NCI-H524 treated with DMSO at 0.1 percent for 48 hours (cell line): ENCODE data around the gene KLHL29.
A peak's percentile ranks its signal among the peaks of the same experiment; 100 is the strongest.

Experiments used
- DNase-seq: peaks from one replicate; lab custom pipeline; 2025; lab: John Stamatoyannopoulos, UW

Gene KLHL29

DNA sequence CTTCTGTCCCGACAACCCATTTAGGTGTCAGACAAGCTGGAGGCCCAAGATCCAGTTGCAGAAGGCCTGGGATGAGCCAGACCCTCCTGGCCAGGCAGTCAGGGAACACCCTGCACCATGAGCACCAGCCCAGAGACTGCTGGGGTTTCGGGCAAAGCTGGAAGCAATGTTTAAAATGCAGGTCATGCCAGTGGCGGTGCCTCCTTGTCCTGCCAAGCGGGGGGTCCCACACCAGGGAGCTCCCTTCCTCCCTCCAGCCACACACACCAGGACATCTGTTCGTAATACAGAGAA is 311.7 kb downstream of the KLHL29 start:
- no peak for DNase-seq

DNA sequence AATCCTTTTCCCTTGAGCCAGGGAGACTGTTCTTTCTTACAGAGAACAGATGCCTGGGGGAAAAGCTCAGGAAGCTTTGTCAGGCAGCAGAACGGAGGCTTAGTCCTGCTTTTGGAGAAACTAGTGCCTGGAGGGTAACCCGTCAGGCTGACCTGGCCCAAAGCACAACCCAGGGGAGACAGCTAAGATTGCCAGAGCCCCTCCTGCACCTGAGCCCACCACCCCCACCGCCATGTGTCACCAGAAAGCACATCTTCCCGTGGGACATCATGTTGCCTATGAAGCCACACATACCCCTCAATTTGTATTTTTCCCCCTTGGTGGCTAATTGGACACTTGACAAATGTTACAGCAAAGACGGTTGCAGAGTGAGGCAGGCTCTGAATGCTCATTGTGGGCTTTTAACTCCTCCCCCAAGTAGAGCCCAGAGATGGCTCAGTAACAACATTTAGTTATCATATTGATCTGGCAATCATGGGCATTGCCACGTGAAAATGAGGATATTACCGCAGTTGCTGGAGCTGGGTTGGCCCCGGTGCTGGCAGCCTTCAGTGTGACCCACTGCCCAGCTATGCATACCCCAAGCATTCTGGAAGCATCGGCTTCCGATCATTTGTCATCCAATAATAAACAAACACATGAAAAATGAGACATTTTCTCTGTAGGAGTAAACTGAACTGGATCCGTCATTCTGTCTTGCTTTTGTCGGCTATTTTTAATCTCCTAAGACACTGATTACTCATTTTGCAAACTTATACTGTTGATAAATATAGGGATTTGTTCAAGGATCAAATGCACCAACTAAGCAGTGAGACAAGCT is 312.5 kb downstream of the KLHL29 start:
- no peak for DNase-seq

DNA sequence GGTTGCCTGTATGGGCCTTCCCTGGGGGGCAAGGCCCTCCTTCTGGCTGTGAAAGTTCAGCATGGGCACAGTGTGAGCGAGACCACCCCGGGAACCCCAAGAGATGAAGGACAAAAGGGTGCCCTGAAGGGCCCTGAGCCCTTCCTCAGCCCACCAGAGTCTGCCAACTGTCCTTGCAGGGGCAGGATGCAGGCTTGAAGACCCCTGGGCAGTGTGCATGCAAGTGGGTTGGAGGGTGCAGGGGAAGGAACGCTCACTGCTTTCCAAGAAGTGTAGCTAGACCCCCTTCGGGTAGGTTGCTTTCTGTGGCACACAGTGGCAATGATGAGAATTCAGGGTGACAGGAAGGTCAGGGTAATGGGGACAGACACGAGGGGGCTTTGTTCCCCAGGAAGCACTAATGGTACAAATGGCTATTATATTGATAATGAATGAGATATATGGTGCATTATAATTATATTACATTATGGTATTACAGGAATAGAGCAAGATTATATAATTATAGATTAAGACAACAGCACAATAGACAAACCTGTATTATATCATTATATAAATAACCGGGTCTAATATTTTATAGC is 313.2 kb downstream of the KLHL29 start:
- DNase-seq: no peak

DNA sequence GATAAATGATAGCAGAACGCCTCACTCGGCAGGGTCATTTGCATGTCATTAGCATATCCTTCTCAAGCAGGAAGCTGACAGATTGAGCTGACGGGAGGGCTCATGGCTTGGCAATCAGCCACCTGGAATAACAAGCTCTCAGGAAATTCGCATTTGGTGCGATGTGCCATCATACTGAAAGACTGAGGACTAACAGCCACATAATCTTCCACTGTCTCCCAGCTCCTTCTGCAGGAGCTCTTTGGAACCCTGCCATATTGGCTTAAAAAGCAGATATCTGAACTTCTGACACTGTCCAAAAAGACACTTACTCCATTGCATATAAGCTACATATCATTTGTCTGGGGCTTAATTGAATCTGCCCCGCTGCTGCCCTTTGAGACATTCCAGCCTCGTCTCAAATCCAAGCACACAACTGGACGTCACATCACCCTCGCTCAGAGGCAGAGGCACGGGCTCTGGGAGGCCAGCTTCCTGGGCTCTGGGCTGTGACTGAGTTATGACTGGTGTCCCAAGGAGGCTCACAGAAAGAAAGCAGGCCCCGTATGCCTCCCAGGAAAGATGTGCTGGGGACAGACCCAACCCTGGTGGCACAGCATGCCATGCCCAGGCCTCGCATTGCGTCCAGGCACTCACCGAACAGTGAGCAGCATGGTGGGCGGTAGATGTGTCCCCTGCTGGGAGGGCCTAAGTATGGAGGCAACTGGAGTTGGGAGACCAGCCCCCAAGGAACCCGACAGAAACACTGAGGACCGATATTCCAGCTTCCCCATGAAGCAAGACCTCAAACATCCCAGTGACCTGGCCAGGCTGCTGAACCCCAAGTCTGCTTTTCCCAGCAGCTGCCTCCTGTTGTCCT is 314.0 kb downstream of the KLHL29 start:
- DNase-seq: peak; percentile 42

DNA sequence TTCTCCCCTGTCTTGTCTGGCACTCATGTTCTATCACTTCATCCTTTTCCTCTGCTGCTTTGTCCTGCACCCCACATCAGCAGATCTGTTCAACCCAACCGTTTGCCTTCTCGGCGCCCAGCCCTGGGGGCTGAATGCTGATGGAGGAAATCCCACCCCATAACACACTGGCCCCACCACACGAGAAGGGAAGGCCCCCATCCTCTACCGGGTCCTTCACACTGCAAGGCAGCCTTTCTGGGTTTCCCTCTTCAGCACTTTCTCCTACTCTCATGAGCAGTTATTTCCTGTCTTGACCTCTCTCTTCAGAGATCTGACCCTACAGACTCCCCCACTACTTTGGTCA is 314.6 kb downstream of the KLHL29 start:
- DNase-seq: no peak

DNA sequence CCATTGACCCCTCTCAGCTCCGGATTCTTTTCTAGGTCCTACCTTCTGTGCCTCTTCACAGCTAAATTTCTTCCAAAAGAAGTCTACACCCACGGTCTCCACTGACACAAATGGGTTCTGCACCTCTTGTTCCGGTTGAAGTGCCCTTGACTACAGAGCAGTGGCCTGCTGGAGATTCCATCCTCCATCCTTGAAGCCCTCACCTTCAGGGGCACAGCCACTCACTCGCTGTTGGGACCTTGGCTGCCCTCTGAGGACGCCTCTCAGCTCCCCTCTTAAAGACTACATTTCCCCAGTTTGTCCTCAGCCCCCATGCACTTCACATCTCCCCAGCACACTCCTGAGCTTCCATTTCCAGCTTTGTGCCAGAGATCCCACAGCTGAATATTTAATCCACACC is 315.6 kb downstream of the KLHL29 start:
- no peak for DNase-seq

DNA sequence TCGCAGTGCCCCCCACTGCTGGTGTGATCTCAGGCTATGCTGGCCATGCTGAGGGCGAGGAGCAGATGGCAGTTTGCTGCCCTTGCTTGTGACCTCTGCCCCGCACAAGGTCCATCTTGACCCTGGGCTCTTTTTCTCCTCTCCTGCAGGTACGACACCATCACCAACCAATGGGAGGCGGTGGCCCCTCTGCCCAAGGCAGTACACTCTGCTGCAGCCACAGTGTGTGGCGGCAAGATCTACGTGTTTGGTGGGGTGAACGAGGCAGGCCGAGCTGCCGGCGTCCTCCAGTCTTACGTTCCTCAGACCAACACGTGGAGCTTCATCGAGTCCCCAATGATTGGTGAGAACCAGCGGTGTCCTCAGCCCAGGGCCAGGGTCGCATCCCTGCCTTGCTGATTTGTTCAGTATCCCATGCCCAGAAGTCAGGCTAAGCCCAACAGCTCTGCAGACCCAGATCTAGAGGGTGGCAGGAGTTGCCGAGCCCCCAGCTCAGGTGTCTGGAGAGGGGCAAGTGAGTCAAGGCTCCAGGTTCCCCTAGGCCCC is 318.1 kb downstream of the KLHL29 start:
- no peak for DNase-seq

DNA sequence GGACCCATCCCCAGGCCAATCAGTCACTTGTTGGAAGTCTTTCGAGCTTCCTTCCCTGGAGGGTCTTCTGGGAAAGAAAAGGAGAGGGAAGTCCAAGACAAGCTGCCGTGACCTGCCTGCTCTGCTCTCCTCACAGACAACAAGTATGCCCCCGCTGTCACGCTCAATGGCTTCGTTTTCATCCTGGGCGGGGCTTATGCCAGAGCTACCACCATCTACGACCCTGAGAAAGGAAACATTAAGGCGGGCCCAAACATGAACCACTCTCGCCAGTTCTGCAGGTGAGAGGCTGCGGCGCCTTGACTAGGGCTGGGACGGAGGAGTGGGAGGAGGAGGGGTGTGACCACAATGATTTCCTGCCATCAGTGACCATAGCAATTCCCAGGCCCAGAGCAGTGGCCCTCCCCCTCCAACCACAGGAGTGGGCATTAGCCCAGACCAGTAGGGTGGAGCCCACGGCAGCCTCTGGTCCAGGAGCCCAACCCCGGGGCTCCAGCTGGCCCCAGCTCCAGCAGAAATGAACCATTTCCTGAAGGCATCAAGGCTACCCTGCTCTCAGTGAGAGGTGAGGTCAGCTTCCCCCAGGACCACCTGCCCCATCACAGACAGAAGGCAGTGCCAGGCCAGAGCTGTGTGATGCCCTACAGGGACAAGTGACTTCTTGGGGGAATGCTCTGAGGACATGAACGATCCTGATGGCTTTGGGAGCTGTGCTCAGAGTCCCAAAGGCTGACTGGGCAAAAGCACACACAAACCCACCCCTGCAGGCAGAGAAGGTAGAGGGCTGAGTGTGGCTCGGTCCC is 318.8 kb downstream of the KLHL29 start:
- DNase-seq: no peak

DNA sequence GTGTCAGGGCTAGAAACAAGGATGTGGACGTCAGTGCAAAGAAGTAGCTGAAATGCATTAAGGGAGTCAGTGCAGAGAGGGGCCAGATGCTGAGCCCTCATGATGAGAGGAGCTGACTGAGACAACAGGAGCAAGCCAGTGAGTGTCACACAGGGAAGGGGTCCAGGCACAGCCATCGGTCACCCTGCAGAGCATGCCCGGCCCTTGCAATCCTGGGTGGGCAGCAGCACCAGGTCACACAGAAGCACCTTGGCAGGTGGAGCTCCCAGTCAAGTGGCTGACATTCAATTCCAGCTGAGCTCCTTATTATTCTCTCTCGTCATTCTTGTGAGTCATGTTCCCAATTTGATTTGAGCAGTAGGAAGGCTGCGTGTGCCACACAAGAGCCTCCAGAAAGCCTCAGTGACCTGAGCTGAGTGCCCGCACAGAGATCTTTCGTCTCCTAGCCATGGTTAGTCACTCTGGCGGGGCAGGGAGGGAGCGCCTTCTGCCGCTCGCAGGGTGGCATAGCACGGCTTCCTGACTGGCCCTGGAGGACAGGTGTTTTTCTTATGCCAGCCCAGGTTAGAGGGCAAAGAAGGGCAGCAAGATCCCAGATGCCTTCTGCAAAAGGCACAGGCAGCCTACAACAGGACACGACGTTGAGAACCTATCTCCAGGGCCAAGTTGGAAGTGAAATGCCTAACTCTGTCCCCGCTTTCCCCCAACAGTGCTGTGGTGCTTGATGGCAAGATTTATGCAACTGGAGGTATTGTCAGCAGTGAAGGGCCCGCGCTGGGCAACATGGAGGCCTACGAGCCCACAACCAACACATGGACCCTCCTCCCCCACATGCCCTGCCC is 321.0 kb downstream of the KLHL29 start:
- no peak for DNase-seq

DNA sequence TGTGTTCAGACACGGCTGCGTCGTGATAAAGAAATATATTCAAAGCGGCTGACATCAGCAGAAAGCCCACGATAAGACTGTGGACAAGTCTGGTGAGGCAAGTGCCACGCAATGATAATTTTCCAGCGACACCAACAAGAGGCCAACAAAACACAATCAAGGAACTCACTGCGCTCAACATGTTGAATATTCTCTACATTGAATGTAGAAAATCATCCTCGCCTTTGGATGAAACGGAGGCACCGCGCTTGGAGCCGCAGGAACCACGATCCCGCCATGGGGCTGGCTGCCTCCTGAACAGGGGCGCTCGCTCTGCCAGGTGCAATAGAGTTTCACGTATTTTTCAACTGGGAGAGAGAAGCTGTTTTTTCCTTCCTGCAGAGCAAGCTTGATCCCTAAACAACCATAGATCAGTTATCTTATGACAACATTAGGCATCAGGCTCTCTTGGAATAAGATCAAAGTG is 321.7 kb downstream of the KLHL29 start:
- DNase-seq: no peak

DNA sequence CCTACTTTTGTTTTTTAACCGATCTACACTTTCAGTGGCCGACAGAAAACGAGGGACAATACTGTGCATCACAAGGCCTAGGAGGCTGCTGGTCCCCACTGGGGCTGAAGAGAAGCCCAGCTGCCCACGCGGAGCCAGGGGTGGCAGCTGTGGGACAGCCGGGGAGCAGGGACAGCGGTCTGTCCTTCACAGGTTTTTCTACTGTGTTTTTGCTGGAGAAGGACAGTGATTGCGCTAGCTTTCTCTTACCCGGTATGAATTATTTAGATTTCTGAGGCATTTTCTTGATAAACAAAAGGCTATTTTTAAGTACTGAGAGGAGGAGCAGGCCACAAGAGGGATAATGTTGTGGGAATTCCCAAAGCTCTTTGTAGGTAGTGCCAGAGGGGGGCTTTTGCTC is 322.1 kb downstream of the KLHL29 start:
- DNase-seq: no peak

DNA sequence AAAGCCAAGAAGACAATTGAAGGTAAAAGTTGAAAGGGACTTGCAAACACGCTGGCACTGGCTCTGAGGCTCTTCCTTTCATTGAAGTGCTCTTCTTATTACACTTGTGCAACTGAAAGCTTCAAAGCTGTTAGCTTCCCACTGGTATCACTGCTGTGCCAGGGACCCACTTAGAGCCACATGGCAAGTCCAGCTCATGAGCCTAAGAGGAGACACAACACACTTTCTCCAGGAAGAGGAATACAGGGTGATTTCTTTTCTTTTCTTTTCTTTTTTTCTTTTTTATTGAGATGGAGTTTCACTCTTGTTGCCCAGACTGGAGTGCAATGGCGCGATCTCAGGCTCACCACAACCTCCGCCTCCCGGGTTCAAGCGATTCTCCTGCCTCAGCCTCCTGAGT is 323.8 kb downstream of the KLHL29 start:
- no peak for DNase-seq

DNA sequence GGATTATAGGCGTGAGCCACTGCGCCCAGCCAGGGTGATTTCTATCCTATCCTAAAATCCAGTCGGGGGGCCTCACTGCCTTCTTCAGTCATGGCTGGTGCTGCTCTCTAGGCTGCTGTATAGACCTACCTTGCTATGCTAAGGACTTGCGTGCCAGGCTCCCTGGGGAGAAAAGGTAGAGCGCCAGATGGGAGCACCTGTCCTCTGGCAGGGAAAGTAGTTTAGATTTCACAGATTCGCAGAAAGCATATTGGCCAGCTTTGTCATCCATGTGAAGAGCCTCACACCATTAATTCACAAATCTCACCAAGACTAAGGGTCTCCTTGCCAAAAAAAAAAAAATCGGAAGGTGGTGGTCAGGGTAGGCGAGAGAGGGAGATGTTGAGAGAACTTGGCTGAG is 324.3 kb downstream of the KLHL29 start:
- DNase-seq: no peak

DNA sequence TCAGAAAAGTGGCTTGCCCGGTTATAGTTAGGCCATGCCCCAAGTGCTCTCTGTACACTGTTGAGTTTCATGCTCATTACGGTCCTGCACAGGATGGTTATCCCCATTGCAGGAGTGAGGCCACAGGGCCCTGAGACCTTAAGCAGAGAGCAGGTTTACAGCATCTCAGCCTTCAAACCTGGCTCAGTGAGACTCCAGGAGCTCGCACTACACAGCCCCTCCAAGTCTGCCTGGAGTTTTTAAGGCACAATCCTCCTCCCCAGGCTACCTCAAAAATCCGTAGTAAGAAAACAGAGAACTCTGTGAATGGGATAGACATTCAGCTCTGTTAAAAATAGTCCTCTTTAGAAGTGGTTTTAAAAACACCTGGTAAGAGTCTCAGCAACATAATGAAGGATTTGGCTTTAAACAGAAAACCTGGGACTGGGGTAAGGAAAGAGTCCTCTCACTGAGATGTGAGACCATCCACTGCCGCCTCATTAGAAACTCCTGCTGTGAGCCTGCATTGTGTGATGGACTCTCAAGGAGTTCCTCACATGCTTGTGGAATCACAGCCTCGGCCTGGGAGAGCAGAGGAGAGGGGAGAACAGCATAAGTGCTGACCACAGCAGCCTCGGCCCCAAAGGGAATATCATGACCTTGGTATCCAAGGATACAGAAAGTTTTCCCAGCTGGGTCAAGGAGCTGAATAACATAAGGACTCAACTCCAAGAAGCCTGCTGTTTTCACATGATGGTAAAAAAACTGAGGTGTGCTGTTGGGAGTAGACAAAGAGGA is 327.2 kb downstream of the KLHL29 start:
- DNase-seq: no peak

DNA sequence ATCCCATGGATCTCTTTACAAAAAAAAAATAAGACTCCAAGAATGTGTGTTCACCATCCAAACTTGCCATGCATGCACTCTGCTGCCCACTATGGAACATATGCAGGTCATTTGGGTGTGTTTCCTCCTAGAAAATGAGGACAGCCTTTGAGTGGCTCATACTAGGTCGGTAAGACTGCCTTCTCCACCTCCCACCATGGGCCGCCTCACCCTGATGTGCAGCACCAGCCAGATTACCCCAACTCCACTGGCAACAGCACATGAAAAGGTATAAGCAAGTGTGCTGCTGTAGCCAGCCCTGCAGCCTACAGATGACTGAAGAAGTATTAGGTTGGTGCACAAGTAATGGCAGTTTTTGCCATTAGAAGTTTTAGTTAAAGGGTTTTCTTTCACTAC is 327.8 kb downstream of the KLHL29 start:
- no peak for DNase-seq

DNA sequence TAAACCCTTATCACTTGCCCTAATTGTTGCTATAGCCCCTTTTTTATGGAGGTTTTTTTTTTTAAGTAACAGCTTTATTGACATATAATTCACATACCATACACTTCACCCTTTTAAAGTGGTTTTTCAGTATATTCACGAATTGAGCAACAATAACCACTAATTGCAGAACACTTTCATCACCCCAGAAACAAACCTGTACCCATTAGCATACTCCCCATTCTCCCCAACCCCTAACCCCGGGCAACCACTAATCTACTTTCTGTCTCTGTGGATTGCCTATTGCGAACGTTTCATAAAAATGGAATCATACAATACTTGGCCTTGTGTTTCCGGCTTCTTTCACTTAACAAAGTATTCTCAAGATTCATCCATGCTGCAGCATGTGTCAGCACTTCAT is 328.4 kb downstream of the KLHL29 start:
- no peak for DNase-seq

DNA sequence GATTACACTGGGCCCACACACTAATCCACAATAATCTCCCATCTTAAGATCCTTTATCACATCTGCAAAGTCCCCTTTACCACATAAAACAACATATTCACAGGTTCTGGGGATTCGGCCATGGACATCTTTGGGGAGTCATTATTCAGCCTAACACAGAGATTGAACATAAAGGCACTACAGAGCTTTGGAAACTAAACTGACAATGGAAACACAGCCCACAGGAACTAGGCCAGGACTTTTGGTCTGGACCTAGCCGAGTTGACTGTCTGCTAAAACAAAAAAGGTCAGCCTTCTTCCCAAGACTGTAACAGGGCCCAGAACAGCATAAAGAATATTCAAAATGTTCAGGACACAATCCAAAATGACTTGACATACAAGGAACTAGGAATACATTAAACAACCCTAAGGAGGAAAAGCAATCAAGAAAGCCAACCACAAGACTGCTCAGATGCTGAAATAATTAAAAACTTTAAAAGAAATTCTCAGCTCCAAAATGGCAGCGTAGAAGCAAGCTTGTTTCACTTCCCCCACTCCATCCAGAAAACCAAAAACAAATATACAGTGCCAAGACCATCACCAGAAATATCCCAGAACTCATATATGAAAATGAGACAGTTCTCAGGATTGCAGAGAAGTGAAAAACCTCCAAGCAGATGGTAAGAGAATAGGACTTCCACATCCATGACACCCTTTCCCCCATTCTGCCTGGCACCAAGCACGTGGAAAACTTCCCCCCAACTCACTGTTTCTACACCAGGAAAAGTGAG is 334.1 kb downstream of the KLHL29 start:
- no peak for DNase-seq

DNA sequence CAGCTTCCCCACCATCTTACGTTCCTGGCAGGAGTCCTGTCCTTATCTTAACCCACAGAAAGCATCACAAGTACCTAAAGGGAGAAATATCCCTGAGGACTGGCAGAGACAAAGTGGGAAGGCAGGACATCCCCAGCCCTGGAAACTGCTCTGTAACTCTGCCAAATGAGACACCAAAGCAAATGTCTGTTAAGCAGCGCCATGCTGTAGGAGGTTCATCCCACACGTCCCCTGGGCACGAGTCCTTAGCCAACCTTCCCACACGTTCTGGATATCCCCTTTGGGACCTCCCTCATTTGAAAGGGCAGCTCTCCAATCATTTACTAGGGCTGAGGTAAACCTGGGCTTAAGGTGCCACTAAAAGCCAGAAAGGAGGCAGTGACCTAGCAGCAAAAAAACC is 334.7 kb downstream of the KLHL29 start:
- no peak for DNase-seq

DNA sequence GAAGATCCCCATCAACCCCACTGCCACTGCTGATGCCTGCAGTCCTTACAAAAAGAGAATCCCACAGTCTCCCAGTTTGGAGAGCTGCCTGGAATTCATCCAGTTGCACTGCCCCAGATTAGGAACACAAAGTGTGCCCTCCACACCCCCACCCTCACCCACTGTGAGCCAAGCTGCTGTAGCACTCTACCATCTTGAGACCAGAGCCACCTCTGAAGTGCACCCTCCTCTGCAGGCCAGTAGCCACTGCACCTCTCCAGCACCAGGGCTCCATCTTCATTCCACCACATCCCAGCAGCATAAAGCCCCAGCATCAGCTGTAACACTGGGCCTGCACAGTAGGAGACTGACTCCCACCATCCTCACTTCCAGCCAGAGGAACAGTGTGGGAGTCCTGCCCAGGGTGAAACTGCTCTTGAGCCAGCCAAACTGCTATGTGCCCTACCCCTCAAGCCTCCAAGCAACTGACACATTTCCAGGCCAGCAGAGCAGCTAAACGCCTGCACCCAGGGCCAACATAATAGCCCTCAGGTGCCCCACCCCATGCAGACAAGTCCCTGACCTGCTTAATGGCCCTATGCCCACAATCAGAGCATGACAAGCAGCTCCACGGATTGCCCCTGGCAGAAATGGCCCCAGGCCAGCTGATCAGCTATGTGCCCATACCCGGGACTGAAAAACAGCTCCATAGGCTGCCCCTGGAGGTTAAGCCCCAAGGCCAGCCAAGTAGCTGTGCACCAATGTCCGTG is 335.9 kb downstream of the KLHL29 start:
- no peak for DNase-seq
